WTC11 (cell line): ENCODE results near the gene RNF121. TPM values are rescaled to one million over a fixed set of nuclear protein-coding genes. Genes with fewer than 3 reads are reported as not detected.
"Not testable (repeated sequence)": the region's sequence is repeated elsewhere in the genome, so short reads cannot be mapped to it uniquely, and the experiment has no call there.

Experiments
- ATAC-seq: fragments of 200-7000 bp; cut with Tn5 transposase; 2 replicates; pipeline ENCODE4 v1.10.0; 2021; ENCODE audit warnings: mild to moderate bottlenecking, moderate library complexity
- CTCF ChIA-PET: fragments of 300-600 bp; sonication (Branson Sonifier 250); formaldehyde crosslinking; loops from one replicate; lab custom pipeline; 2021; ENCODE audit warnings: antibody characterized with exemption; lab: Charles Lee
- POLR2A ChIA-PET: fragments of 350-600 bp; sonication (Branson Sonifier 250); formaldehyde crosslinking; loops from one replicate; lab custom pipeline; 2021; ENCODE audit warnings: antibody characterized with exemption; lab: Charles Lee
- DNase-seq: peaks from one replicate; pipeline ENCODE4 v3.0.0; 2021; ENCODE audit warnings: low spot score
- H3K27ac Mint-ChIP-seq: 2 replicates; pipeline ENCODE4 v1.8.0; 2021; ENCODE audit warnings: mixed read lengths
- H3K27me3 Mint-ChIP-seq: 2 replicates; pipeline ENCODE4 v1.8.0; 2021; ENCODE audit warnings: low read depth, mild to moderate bottlenecking, moderate library complexity, mixed read lengths
- H3K36me3 Mint-ChIP-seq: 2 replicates; pipeline ENCODE4 v1.8.0; 2021; ENCODE audit warnings: mixed read lengths
- H3K4me1 Mint-ChIP-seq: 2 replicates; pipeline ENCODE4 v1.8.0; 2022; ENCODE audit warnings: mixed read lengths
- H3K4me3 Mint-ChIP-seq: 2 replicates; pipeline ENCODE4 v1.8.0; 2021; ENCODE audit warnings: mild to moderate bottlenecking, moderate library complexity, mixed read lengths
- H3K9me3 Mint-ChIP-seq: 2 replicates; pipeline ENCODE4 v1.8.0; 2021; ENCODE audit warnings: mixed read lengths
- ESRRA ChIP-seq: sonication (generic); formaldehyde crosslinking; IDR thresholded peaks from 2 replicates; pipeline ENCODE4 v1.8.1; 2022; ENCODE audit warnings: mild to moderate bottlenecking, missing genetic modification reagents, borderline replicate concordance
- FOXK1 ChIP-seq: sonication (generic); formaldehyde crosslinking; IDR thresholded peaks from 2 replicates; pipeline ENCODE4 v1.8.0; 2022; ENCODE audit warnings: mild to moderate bottlenecking, moderate library complexity, missing genetic modification reagents
- GRHL2 ChIP-seq: fragments of 250-450 bp; sonication (Bioruptor Pico); IDR thresholded peaks from 2 replicates; pipeline ENCODE4 v1.8.0; 2022; ENCODE audit warnings: mild to moderate bottlenecking, moderate library complexity; ENCODE audit not compliant: insufficient replicate concordance, severe bottlenecking
- HMGA2 ChIP-seq: fragments of 250-450 bp; sonication (Bioruptor Pico); IDR thresholded peaks from 2 replicates; pipeline ENCODE4 v1.4.0; 2021; ENCODE audit warnings: mild to moderate bottlenecking, moderate library complexity
- KAT7 ChIP-seq: sonication (generic); formaldehyde crosslinking; IDR thresholded peaks from 2 replicates; pipeline ENCODE4 v1.8.1; 2023; ENCODE audit warnings: missing genetic modification reagents, mild to moderate bottlenecking, borderline replicate concordance
- NFE2L1 ChIP-seq: sonication (generic); formaldehyde crosslinking; IDR thresholded peaks from 2 replicates; pipeline ENCODE4 v1.8.1; 2023; ENCODE audit warnings: missing genetic modification reagents
- NR2C2 ChIP-seq: sonication (generic); formaldehyde crosslinking; IDR thresholded peaks from 2 replicates; pipeline ENCODE4 v1.8.0; 2022; ENCODE audit warnings: mild to moderate bottlenecking, missing genetic modification reagents
- PRRX2 ChIP-seq: fragments of 250-450 bp; sonication (Bioruptor Pico); IDR thresholded peaks from 2 replicates; pipeline ENCODE4 v1.8.0; 2021; ENCODE audit warnings: mild to moderate bottlenecking
- TCF7 ChIP-seq: sonication (generic); formaldehyde crosslinking; IDR thresholded peaks from 2 replicates; pipeline ENCODE4 v1.8.0; 2022; ENCODE audit warnings: mild to moderate bottlenecking, low read depth, missing genetic modification reagents, moderate library complexity
- ZBTB21 ChIP-seq: sonication (generic); formaldehyde crosslinking; IDR thresholded peaks from 2 replicates; pipeline ENCODE4 v1.8.1; 2023; ENCODE audit warnings: mild to moderate bottlenecking, missing genetic modification reagents, borderline replicate concordance
- ZNF219 ChIP-seq: sonication (generic); formaldehyde crosslinking; IDR thresholded peaks from 2 replicates; pipeline ENCODE4 v1.8.0; 2023; ENCODE audit warnings: missing genetic modification reagents, mild to moderate bottlenecking, borderline replicate concordance
- ZNF396 ChIP-seq: fragments of 250-450 bp; sonication (Bioruptor Pico); IDR thresholded peaks from 2 replicates; pipeline ENCODE4 v1.8.0; 2021; ENCODE audit warnings: mild to moderate bottlenecking, moderate library complexity, borderline replicate concordance
- ZNF671 ChIP-seq: fragments of 250-450 bp; sonication (Bioruptor Pico); IDR thresholded peaks from 2 replicates; pipeline ENCODE4 v1.8.0; 2021; ENCODE audit warnings: mild to moderate bottlenecking
- total RNA-seq: library from RNA; stranded (reverse); gene quantifications from 3 replicates; pipeline ENCODE4 v1.2.3, GENCODE V29; 2021
- TF ChIP-seq, protein P1 (sequence below): fragments of 250-450 bp; sonication (Bioruptor Pico); IDR thresholded peaks from 2 replicates; pipeline ENCODE4 v1.9.0; 2021; ENCODE audit warnings: moderate library complexity, mild to moderate bottlenecking, inconsistent platforms, borderline replicate concordance
- TF ChIP-seq, protein P2 (sequence below): sonication (generic); formaldehyde crosslinking; IDR thresholded peaks from 2 replicates; pipeline ENCODE4 v1.8.0; 2022; ENCODE audit warnings: mild to moderate bottlenecking, missing genetic modification reagents
- TF ChIP-seq, protein P3 (sequence below): sonication (generic); formaldehyde crosslinking; IDR thresholded peaks from 2 replicates; pipeline ENCODE4 v1.8.0; 2022; ENCODE audit warnings: mild to moderate bottlenecking, missing genetic modification reagents
- TF ChIP-seq, protein P4 (sequence below): sonication (generic); formaldehyde crosslinking; IDR thresholded peaks from 2 replicates; pipeline ENCODE4 v1.8.1; 2023; ENCODE audit warnings: mild to moderate bottlenecking, missing genetic modification reagents, moderate library complexity
- TF ChIP-seq, protein P5 (sequence below): sonication (generic); formaldehyde crosslinking; IDR thresholded peaks from 2 replicates; pipeline ENCODE4 v1.8.1; 2022; ENCODE audit warnings: low read depth, mild to moderate bottlenecking, moderate library complexity, missing genetic modification reagents, borderline replicate concordance
- TF ChIP-seq, protein P6 (sequence below): sonication (generic); formaldehyde crosslinking; conservative IDR thresholded peaks from 2 replicates; pipeline ENCODE4 v1.8.1; 2023; ENCODE audit warnings: mild to moderate bottlenecking, low read depth, missing genetic modification reagents, moderate library complexity
- TF ChIP-seq, protein P7 (sequence below): sonication (generic); formaldehyde crosslinking; IDR thresholded peaks from 2 replicates; pipeline ENCODE4 v1.8.0; 2022; ENCODE audit warnings: missing genetic modification reagents

RNF121 gene
- total RNA-seq, 1 experiment from 2014 or later = 40.2 TPM

DNA sequence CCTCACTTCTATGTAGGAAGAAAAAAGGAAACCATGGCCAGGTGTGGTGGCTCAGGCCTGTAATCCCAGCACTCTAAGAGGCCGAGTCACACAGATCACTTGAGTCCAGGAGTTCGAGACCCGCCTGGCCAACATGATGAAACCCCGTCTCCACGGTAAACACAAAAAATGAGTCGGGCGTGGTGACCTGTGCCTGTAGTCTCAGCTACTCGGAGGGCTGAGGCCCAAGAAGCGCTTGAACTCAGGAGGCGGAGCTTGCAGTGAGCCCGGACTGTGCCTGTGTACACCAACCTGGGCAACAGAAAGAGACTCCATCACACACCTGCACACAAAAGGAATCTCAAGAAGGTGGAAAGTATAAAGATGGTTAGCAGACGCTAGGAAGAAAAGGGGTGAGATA is 32.9 kb upstream of the RNF121 start:
- ATAC-seq (no peak), DNase-seq (no peak)
- peaks cover 9% of the 10 kb centered on the region for H3K9me3 Mint-ChIP-seq
- POLR2A ChIA-PET = no interaction called here
- H3K36me3 Mint-ChIP-seq = peaks cover 30% of the 10 kb centered on the region
- H3K4me3 Mint-ChIP-seq = no peak overlapping the region
- H3K27me3 Mint-ChIP-seq = no peaks in the 10 kb centered on the region
- CTCF ChIA-PET = no interaction called here
- H3K27ac Mint-ChIP-seq = no peak overlapping the region
- H3K4me1 Mint-ChIP-seq = peaks cover 4% of the 10 kb centered on the region; the same call in 1 of the 2 replicates
- TF ChIP-seq ZNF396 (no peak), KAT7 (CRISPR knock-in tag) (no peak), NFE2L1 (CRISPR knock-in tag) (no peak), ZBTB21 (CRISPR knock-in tag) (no peak), ZNF671 (no peak), ZNF219 (CRISPR knock-in tag) (no peak), FOXK1 (CRISPR knock-in tag) (no peak), GRHL2 (CRISPR knock-in tag) (no peak), ESRRA (CRISPR knock-in tag) (no peak)
- TF ChIP-seq, protein P1, sequence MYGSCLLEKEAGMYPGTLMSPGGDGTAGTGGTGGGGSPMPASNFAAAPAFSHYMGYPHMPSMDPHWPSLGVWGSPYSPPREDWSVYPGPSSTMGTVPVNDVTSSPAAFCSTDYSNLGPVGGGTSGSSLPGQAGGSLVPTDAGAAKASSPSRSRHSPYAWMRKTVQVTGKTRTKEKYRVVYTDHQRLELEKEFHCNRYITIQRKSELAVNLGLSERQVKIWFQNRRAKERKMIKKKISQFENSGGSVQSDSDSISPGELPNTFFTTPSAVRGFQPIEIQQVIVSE (CRISPR knock-in tag) = no peak
- TF ChIP-seq, protein P2, sequence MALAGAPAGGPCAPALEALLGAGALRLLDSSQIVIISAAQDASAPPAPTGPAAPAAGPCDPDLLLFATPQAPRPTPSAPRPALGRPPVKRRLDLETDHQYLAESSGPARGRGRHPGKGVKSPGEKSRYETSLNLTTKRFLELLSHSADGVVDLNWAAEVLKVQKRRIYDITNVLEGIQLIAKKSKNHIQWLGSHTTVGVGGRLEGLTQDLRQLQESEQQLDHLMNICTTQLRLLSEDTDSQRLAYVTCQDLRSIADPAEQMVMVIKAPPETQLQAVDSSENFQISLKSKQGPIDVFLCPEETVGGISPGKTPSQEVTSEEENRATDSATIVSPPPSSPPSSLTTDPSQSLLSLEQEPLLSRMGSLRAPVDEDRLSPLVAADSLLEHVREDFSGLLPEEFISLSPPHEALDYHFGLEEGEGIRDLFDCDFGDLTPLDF (CRISPR knock-in tag) = no peak
- TF ChIP-seq, protein P3, sequence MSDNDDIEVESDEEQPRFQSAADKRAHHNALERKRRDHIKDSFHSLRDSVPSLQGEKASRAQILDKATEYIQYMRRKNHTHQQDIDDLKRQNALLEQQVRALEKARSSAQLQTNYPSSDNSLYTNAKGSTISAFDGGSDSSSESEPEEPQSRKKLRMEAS (CRISPR knock-in tag) = no peak
- TF ChIP-seq, protein P4, sequence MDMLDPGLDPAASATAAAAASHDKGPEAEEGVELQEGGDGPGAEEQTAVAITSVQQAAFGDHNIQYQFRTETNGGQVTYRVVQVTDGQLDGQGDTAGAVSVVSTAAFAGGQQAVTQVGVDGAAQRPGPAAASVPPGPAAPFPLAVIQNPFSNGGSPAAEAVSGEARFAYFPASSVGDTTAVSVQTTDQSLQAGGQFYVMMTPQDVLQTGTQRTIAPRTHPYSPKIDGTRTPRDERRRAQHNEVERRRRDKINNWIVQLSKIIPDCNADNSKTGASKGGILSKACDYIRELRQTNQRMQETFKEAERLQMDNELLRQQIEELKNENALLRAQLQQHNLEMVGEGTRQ (CRISPR knock-in tag) = no peak

DNA sequence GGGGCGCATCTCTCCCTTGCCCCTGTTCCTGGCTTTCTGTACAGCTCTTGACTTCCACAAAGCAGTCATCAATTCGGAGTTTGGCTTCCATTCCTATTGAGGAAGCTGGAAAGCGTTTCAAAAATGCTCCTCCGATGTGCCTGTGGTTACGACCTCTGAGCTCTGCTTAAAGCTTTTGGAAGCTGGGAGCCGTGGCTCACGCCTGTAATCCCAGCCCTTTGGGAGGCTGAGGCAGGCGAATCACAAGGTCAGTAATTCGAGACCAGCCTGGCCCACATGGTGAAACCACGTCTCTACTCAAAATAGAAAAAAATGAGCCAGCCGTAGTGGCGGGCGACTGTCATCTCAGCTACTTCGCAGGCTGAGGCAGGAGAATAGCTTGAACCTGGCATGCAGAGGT is 27.7 kb upstream of the RNF121 start:
- CTCF ChIA-PET = interaction anchor here (1.3 kb wide), 1 partner anchor 101 kb away, joined by 3 read pairs; no protein-coding TSS in a partner anchor
- H3K9me3 Mint-ChIP-seq, ATAC-seq, POLR2A ChIA-PET, H3K4me3 Mint-ChIP-seq, DNase-seq, H3K27me3 Mint-ChIP-seq, H3K27ac Mint-ChIP-seq: not testable (repeated sequence)
- Mint-ChIP-seq H3K36me3 (peaks cover 28% of the 10 kb centered on the region), H3K4me1 (peaks cover 12% of the 10 kb centered on the region)

DNA sequence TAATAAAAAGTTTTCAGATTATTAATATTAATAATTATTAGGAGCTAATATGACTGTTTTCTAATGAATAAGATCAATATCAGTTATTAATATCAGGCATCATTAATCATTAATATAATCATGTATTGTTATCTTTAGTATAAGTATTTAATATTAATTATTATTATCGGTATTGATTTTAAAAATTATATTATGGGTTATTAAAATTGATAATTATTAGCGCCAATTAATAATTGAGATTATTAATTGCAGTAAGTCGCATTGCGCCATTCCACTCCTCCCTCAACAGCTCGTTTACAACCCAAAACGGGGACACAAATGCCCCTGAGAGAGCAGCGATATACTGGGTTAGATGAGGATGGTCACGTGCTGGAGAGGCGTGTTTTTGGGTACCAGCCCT is 20.6 kb upstream of the RNF121 start:
- Mint-ChIP-seq H3K36me3 (peaks cover 23% of the 10 kb centered on the region), H3K27ac (no peak overlapping the region), H3K9me3 (no peaks in the 10 kb centered on the region), H3K27me3 (no peaks in the 10 kb centered on the region), H3K4me3 (no peak overlapping the region), H3K4me1 (peaks cover 2% of the 10 kb centered on the region; the same call in 1 of the 2 replicates)
- POLR2A ChIA-PET = no interaction called here
- CTCF ChIA-PET = no interaction called here
- ATAC-seq (no peak), DNase-seq (no peak)
- TF ChIP-seq, protein P5, sequence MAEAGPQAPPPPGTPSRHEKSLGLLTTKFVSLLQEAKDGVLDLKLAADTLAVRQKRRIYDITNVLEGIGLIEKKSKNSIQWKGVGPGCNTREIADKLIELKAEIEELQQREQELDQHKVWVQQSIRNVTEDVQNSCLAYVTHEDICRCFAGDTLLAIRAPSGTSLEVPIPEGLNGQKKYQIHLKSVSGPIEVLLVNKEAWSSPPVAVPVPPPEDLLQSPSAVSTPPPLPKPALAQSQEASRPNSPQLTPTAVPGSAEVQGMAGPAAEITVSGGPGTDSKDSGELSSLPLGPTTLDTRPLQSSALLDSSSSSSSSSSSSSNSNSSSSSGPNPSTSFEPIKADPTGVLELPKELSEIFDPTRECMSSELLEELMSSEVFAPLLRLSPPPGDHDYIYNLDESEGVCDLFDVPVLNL (CRISPR knock-in tag) = no peak
- TF ChIP-seq HMGA2 (CRISPR knock-in tag) (peak; percentile 92), TCF7 (CRISPR knock-in tag) (no peak), ZBTB21 (CRISPR knock-in tag) (no peak), PRRX2 (no peak), NR2C2 (no peak)
- TF ChIP-seq, protein P6, sequence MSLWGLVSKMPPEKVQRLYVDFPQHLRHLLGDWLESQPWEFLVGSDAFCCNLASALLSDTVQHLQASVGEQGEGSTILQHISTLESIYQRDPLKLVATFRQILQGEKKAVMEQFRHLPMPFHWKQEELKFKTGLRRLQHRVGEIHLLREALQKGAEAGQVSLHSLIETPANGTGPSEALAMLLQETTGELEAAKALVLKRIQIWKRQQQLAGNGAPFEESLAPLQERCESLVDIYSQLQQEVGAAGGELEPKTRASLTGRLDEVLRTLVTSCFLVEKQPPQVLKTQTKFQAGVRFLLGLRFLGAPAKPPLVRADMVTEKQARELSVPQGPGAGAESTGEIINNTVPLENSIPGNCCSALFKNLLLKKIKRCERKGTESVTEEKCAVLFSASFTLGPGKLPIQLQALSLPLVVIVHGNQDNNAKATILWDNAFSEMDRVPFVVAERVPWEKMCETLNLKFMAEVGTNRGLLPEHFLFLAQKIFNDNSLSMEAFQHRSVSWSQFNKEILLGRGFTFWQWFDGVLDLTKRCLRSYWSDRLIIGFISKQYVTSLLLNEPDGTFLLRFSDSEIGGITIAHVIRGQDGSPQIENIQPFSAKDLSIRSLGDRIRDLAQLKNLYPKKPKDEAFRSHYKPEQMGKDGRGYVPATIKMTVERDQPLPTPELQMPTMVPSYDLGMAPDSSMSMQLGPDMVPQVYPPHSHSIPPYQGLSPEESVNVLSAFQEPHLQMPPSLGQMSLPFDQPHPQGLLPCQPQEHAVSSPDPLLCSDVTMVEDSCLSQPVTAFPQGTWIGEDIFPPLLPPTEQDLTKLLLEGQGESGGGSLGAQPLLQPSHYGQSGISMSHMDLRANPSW (CRISPR knock-in tag) = no peak
- TF ChIP-seq, protein P7, sequence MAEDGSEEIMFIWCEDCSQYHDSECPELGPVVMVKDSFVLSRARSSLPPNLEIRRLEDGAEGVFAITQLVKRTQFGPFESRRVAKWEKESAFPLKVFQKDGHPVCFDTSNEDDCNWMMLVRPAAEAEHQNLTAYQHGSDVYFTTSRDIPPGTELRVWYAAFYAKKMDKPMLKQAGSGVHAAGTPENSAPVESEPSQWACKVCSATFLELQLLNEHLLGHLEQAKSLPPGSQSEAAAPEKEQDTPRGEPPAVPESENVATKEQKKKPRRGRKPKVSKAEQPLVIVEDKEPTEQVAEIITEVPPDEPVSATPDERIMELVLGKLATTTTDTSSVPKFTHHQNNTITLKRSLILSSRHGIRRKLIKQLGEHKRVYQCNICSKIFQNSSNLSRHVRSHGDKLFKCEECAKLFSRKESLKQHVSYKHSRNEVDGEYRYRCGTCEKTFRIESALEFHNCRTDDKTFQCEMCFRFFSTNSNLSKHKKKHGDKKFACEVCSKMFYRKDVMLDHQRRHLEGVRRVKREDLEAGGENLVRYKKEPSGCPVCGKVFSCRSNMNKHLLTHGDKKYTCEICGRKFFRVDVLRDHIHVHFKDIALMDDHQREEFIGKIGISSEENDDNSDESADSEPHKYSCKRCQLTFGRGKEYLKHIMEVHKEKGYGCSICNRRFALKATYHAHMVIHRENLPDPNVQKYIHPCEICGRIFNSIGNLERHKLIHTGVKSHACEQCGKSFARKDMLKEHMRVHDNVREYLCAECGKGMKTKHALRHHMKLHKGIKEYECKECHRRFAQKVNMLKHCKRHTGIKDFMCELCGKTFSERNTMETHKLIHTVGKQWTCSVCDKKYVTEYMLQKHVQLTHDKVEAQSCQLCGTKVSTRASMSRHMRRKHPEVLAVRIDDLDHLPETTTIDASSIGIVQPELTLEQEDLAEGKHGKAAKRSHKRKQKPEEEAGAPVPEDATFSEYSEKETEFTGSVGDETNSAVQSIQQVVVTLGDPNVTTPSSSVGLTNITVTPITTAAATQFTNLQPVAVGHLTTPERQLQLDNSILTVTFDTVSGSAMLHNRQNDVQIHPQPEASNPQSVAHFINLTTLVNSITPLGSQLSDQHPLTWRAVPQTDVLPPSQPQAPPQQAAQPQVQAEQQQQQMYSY (CRISPR knock-in tag) = no peak
